Stimulated activated CD8-positive, alpha-beta memory T cell treated with anti-CD3 and anti-CD28 coated beads, Interleukin-12 subunit alpha, Interleukin-12 subunit beta, amount 100 ng/mL, for 1 hour (primary cell): ENCODE results near the gene EXOSC2.
"Not testable (repeated sequence)": the region's sequence is repeated elsewhere in the genome, so short reads cannot be mapped to it uniquely, and the experiment has no call there.

Experiments
- DNase-seq: peaks from one replicate; pipeline ENCODE4 v3.0.0-alpha.2; 2020; ENCODE audit warnings: low read depth

EXOSC2 gene

DNA sequence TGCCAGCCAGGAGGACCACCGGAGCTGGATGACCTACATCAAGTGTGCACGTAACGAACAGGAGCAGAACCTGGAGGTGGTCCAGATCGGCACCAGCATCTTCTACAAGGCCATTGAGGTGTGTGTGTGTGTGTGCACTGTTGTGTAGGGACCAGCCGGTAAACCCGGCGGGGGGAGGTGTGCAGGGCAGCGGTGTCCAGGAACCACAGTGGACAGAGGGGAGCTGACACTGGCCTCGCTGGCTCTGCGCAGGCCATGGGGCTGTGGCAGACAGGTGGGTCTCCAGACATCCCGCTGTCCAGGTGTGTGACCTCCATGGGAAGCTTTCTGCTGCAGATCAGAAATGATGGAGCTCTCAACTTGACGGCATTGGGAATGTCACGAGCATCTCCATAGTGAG lies 25.4 kb upstream of the EXOSC2 start:
- DNase-seq = no peak

DNA sequence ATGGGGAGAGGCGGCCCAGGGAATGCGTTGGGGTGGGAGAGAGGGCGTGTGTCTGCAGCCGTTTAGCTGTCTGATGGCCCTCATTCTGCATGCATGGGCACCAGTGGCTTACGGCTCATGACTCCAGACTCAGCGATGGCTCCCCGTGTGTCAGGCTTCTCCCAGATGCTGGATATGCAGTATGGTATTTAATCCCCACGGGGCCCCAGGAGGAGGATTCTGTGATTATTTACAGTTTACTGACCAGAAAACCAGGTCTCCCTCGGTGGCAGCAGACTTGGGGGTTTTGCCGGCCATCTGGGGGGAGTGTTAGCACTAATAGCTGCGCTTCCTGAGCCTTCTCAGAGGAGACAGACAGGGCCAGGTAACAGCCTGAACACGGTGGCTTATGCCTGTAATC lies 24.9 kb upstream of the EXOSC2 start:
- DNase-seq = no peak

DNA sequence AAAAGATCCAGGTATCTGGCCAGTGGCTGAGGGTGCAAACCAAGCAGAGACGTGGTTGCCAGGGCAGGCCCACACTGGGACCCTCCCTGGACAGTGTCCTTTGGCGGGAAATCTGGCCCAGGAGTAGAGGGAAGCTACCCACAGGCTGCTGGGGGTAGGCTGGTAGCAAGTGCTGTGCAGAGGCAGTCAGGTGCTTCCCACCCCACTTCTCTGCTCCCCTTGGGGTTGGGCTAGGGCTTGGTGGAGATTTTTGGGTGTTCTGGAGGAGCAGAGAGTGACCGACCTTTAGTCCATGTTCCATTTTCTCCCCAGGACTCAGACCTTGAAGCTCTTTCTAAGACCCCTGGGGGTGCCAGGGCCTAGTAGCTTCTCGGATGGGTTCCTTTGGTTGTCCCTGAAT lies 23.6 kb upstream of the EXOSC2 start:
- no peak for DNase-seq

DNA sequence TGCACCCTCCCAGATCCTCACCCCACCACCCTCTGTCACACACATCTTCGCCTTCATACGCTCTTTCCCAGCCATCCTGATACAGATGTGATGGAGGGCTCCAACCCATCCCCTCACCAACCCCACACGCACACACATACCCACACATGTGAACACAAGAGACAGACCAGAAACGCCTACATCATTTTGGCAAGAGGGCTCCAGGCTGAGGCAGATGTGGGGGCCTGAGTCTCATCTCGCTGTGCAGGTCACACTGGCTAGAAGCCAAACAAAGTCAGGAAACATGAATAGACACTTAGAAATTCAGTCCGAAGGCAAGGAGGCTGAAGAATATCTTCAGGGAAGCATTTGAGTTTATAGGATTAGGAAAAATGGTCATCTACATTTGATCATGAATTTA lies 22.9 kb upstream of the EXOSC2 start:
- no peak for DNase-seq

DNA sequence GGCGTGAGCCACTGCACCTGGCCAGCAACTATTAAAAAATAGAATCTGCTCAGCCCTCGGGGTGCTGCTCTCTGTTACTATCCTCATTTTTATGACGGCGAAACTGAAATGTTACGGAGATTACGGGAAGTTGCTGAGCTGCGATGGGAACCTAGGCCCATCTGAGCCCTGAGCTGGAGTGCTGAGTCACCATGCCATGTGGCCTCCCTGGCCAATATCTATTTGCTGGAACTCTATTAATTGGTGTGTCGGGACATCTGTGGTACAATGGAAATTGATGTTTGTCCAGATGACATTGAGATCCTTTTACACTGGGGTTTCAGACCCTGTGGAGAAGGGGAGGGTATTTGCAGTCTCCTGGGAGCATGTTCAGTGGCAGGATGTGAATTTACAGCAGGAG lies 21.1 kb upstream of the EXOSC2 start:
- no peak for DNase-seq

DNA sequence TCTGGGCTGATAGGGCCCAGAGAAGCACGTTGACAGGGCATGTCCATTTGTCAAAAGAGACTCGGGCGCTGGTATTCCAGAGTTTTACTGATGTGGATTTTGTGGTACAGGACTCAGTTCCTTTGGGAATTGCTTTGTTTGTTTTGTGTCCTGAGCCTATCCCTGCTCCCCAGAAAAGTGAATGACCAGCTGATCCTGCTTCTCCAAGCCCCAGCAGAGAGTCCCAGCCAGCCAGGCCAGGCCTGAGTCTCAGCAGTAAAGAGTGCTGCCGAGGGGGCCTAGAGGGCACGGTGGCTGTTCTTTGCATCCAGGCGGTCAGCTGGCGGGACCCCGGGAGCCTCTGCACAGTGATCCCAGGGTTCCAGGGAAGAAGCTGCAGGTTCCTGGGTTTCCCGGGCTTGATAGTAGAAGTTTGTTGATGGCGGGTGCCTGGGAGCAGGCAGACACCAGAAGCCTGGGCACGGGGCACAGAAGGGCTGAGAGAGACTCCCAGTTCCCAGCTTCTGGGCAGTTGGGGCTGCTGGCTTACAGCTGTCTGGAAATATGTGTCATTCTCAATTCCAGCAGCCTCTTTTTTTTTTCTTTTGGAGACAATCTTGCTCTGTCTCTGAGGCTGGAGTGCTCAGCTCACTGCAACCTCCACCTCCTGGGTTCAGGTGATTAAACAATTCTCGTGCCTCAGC lies 20.5 kb upstream of the EXOSC2 start:
- DNase-seq = no peak

DNA sequence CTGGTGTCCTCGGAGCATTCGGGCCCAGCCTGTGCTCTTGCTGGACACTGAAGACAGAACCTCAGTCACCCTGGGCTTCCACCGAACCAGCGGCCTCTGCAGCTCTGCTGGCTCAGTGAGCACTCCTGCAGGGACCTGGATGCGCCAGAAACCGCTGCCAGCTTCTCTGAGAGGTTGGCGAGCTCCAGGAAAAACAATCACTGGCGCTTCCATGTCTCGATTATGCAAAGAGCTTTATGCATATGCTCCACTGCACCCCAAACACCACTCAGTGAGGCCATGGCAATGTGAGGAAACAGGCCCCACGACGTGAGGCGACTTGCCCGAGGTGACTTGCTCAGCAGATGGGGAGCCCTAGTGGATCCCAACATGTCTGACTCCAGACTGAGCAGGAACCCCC lies 18.2 kb upstream of the EXOSC2 start:
- no peak for DNase-seq

DNA sequence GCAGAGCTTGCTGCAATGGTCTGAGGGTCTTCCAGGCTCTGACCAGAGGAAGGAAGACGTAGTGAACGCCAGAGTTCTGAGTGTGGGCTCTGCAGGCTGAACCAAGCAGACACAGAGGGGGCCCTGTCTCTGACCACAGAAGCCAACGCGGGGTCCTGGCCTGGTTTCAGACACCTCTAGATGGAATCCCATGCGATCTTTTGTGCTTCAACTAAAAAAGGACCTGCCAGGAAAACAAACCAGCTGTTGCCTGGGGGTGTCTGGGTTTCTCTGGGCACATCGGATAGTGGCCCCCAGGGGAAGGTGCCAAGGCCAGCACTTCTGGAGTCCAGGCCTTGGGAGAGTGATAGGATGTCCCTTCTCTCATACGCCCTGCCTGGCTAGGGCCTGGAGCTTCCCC lies 16.3 kb upstream of the EXOSC2 start:
- DNase-seq = no peak

DNA sequence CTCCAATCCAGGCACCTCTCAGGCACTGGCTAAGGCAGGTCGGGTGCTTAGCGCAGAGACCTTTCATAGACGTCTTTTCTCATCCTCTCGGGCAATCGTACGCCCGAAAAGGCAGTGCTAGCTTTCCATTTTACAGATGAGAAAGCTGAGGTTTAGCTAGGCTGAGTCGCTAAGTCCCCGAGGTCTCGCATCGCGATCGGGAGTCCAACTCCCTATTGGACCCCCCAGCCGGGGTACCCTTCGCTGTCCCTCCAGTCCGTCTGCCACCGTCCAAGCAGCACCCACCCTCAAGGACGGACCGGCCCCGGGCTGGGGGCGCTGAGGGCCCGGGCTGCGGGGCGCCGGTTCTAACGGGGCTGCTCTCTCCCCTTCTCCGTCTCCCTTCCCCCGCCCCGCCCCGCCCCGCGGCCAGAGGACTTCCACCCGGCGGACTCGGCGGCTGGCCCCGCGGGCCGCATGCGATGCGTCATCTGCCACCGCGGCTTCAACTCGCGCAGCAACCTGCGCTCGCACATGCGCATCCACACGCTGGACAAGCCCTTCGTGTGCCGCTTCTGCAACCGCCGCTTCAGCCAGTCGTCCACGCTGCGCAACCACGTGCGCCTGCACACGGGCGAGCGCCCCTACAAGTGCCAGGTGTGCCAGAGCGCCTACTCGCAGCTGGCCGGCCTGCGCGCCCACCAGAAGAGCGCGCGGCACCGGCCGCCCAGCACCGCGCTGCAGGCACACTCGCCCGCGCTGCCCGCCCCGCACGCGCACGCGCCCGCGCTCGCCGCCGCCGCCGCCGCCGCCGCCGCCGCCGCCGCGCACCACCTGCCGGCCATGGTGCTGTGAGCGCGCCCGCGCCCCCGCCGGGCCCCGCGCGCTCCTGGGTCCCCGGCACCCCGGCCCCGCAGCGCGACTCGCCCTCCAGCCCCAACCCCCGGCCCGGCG lies 12.5 kb upstream of the EXOSC2 start:
- peak; percentile 35 for DNase-seq

DNA sequence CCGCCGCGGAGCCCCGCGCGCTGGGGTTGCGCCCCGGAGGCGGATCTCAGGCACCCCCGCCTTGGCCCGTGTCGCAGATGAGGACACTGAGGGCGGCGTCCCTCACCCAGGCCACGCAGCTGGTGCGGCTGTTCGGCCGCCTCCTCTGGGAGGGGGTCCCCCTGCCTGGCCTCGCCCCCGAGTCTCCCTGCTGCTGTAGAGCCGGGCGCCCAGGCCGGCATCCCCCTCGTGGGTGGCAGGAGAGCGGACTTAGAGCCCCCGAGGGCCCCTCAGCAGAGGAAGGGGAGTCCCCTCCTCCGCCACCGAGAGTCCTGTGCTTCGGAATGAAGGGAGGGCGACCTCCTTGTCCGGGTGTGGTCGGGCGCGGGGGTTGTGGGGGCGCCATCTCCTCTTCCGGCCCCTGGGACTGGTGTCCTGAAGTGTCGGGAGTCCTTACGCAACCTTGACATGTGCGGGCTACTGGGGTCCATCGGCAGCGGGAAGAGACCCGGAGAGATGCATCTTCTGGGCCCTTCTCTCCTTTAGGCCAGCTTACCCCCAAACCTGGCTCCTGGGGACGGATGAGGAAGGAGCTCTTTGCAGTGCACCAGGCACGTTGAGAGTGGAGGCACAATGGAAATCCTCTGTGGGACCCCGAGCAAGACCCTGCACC lies 11.7 kb upstream of the EXOSC2 start:
- DNase-seq = no peak

DNA sequence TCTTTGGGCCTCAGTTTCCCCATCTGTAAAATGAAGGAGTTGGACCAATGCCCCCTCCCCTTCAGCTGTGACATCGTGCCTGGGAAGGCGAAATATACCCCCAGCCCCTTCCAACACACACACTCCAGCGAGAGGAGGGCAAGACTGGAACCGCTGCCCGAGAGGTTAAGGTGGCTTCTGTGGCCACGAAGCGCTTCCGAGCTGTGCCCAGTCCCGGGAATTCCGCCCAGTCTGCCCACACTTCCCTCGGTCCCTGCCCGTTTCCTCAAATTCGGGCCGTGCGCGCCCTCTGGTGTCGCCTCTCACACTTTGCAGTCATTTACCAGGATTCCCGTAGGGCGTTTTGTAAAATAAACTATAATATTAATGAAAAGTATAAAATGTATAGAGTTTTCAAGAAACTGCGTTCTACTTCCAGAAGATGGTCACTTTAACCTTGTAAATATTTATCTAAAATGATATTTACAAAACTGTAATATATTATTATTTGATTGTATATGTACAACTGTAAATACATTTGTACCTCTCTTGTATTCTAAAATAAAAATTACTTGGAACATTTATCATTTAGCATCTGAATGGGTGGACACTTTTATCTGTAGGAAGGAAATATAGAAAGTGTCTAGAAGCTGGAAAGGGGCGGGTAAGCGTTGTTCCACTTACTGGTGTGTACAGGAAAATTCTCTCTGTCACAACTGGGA lies 11.0 kb upstream of the EXOSC2 start:
- DNase-seq = peak; percentile 36

DNA sequence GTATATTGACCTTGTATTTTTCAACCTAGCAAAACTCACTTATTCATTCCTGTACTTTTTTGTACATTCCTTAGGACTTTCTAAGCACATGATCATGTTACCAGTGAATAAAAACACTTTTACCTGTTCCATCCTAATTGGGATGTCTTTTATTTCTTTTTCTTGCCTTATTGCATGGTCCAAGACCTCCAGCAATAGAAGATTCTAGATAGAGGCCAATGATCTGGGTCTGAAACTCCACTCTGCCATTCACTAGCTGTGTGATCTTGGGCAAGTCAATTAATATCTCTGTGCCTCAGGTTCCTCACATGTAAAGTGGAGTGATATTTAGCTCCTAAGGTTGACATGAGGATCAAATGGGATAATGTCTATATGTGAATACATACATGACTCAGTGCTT lies 8.5 kb upstream of the EXOSC2 start:
- no peak for DNase-seq

DNA sequence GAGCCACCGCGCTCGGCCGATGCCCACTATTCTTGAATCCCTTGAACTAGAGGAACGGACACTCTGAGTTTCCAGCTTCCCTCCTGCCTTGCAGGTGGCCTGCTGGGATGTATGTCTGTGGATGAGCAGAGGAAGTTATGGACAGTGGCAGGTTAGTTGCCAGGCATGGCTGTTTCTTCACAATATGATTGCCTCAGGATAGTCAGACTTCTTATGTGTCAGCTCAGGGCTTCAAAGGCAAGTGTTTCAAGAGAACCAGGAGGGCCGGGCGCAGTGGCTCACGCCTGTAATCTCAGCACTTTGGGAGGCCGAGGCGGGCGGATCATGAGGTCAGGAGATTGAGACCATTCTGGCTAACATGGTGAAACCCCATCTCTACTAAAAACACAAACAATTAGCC lies 7.6 kb upstream of the EXOSC2 start:
- not testable (repeated sequence) for DNase-seq

DNA sequence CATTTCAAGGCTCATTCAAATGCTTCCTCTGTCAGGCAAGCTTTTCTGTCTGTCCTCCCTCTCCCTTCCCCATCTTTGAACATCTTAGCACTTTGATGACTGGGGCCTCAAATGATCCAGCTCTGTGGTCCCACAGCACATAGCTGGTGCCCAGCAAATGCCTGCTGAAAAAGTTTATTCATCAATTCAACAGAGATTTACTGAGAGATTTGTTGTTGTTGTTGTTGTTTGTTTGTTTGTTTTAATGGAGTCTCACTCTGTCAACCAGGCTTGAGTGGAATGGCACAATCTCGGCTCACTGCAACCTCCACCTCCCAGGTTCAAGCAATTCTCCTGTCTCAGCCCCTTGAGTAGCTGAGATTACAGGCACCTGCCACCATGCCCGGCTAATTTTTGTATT lies 6.0 kb upstream of the EXOSC2 start:
- DNase-seq = no peak

DNA sequence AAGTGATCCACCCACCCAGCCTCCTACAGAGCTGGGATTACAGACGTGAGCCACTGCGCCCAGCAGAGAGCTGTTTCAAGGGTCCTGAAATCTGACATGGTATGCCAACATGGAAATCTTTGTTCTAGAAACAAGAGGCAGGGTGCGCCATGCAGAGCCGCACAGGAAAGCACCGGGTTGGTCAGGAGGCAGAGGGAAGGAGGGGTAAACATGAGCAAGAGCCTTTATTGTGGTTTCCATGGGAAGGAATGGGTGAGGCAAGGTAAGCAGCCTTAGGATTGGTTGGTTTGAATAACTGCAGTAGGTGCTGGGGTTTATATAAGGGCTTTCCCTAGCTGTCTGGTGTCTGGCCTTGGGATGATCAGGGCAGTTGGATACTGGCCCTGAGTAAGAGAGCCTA lies 5.5 kb upstream of the EXOSC2 start:
- DNase-seq = no peak

DNA sequence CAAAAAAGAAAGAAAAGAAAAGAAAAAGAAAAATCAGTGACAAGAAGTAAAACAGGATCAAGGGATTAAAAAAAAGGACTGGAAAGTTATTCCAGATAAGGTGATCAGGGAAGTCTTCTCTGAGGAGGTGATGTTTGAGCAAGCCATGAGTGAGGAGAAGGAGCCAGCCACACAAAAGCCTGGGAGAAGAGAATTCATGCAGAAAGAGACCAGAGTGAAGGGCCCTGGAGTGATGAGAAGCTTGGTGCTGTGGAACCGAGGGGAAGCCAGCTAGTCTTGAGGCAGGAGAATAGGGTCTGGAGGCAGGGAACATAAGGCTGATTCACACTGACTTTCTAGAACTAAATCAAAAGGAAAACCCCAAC lies 4.0 kb upstream of the EXOSC2 start:
- no peak for DNase-seq

DNA sequence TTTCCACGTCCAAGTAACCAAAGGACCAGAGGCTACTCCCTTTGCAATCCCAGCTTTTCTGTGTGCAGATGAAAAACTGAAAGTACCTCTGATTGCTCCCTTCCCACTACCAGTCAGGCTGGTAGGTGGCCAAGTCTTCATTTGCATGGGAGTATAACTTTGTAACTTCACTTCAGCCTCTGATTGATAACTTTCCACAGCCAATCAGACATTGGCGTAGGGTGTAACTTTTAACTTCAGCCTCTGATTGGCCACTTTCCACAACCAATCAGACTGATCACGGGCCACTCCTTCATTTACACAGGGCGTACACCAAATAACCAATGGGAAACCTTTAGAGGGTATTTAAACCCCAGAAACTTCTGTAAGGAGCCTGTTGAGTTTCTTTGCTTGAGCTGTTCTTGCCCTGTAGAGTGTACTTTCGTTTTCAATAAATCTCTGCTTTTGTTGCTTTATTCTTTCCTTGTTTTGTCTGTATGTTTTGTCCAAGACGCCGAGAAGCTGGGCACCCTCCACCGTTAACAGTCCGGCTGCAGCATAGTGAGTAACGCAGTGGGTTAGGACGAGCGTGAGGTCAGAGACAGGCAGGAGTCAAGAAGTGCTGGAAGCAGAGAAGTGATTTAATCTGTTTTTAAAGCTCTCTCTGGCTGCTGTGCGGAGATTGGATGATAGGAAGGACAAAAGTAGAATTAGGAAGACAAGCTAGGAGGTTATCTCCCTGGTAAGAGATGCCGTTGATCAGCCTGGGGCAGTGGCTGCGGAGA lies 3.5 kb upstream of the EXOSC2 start:
- DNase-seq = no peak

DNA sequence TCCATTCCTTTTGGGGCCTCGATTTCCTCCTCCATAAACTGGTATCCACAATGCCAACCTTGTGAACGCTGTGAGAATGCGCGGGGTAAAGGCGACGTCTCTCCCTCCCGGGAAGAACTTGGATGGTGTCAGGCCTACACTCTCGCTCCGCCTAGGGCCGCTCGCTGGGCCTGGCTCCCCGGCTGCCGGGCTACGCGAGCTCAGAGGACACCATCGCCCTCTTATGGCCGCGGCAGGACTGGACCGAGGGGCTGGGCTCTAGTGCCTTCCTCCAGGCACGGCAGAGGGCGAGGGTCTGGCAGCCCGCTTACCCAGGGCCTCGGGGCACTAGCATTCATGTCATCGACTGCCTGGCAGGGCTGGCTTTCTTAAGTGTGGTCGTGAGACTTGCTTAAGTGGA lies 1.3 kb upstream of the EXOSC2 start:
- no peak for DNase-seq

DNA sequence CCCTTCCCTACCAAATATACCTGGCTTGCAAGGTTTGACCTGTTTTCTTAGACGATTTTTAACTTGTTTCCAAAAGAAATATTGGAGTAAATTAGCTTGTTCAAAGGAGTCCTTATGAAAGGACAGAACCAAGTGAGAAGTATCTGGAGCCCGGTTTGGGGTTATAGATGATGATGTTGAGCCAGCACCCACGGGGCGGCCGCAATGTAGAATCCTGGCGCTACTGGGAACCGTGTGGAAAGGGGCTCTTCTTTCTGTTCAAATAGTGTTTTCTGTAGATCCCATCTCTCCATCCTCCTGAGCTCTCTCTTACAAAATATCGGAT lies 517 bp upstream of the EXOSC2 start:
- no peak for DNase-seq

DNA sequence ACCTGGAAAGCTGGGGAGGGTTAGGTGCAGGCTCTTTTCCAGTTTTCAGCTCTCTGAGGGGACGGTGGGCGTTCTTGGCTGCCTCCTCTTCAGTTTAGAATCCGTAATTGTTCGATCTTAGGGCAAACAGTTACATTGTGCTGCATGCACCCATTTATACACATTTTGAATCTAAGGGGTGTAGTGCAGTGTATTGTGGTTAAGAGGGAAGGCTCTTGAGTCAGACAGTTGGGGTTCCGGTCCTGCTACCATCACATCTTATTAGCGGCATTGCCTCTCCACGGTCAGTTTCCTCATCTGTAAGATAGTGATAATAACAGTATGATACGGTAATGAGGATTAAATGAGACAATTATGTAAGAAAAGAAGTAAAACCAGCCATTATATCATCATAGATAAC lies 625 bp downstream of the EXOSC2 start:
- no peak for DNase-seq

DNA sequence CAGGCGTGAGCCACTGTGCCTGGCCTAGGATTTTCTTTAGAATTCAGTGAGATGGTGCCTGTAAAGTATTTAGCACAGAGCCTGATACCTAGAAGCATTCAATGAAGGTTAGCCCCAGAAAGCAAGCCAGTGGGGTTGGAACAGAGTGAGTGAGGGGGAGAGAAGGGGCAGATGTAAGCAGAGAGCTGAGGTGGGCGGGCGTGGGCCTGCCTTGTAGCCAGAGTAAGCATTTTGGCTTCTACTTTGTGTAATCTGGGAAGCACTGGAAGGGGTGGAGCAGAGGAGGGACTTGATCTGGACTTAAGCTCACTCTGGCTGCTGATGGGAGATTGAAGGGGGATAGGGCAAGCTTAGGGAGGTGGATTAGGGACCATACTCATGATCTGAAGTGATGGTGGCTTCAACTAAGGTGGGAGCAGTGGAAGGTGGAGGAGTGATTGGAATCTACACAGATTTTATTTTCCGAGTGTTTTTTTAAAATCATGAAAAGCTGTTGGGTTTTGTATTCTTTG lies 2.6 kb downstream of the EXOSC2 start:
- DNase-seq = no peak

DNA sequence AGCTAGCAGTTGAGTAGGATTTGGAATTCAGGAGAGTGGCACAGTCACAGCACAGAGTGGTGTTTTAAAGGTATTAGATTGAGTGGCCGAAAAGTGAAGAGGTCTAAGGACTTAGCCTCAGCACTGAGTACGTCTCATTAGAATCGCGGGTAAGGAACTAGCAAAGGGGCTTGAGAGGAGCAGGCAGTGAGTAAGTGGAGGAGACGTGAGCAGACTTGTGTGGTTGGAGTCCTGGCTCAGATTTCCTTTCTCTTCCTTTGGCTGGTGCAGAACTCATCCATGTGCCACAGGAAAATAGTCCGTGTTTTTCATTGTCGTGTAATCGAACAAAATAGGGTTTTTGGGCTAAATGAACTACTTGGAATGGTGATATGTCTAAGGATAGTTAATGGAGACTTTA lies 3.4 kb downstream of the EXOSC2 start:
- DNase-seq = no peak
